IMR-90 (cell line): ENCODE results near the gene BRPF3.
"Not testable (repeated sequence)": the region's sequence is repeated elsewhere in the genome, so short reads cannot be mapped to it uniquely, and the experiment has no call there.

Experiments used
- CHD1 ChIP-seq: IDR thresholded peaks from 2 replicates; pipeline ENCODE4 v1.6.1; 2012; ENCODE audit warnings: low read depth, low read length, improper control_type of control experiment
- POLR2A ChIP-seq: IDR thresholded peaks from 2 replicates; pipeline ENCODE4 v1.6.1; 2012; ENCODE audit warnings: mild to moderate bottlenecking, low read depth, low read length
- TF ChIP-seq, protein P1 (sequence below): conservative IDR thresholded peaks from 2 replicates; pipeline ENCODE4 v1.5.1; 2012; ENCODE audit warnings: mild to moderate bottlenecking, low read depth, low read length, improper control_type of control experiment
- TF ChIP-seq, protein P2 (sequence below): fragments of 150-350 bp; IDR thresholded peaks from 2 replicates; pipeline ENCODE4 v1.6.1; 2017; ENCODE audit warnings: mild to moderate bottlenecking, antibody characterized with exemption, low read length, low read depth

DNA sequence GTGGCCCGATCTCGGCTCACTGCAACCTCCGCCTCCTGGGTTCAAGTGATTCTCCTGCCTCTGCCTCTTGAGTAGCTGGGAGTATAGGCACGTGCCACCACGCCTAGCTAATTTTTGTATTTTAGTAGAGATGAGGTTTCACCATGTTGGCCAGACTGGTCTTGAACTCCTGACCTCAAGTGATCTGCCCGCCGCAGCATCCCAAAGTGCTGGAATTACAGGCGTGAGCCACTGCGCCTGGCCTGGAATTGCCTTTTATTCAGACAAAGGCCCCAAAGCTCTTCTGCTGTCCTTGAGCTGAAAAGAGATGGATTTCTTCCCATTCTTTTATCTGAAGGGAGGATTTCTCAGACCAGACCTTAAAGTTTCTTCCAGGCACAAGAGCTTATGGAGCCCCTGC, 22.0 kb downstream of the BRPF3 start:
- TF ChIP-seq, protein P1, sequence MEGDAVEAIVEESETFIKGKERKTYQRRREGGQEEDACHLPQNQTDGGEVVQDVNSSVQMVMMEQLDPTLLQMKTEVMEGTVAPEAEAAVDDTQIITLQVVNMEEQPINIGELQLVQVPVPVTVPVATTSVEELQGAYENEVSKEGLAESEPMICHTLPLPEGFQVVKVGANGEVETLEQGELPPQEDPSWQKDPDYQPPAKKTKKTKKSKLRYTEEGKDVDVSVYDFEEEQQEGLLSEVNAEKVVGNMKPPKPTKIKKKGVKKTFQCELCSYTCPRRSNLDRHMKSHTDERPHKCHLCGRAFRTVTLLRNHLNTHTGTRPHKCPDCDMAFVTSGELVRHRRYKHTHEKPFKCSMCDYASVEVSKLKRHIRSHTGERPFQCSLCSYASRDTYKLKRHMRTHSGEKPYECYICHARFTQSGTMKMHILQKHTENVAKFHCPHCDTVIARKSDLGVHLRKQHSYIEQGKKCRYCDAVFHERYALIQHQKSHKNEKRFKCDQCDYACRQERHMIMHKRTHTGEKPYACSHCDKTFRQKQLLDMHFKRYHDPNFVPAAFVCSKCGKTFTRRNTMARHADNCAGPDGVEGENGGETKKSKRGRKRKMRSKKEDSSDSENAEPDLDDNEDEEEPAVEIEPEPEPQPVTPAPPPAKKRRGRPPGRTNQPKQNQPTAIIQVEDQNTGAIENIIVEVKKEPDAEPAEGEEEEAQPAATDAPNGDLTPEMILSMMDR = not testable (repeated sequence)
- not testable (repeated sequence) for TF ChIP-seq POLR2A, CHD1
- TF ChIP-seq, protein P2, sequence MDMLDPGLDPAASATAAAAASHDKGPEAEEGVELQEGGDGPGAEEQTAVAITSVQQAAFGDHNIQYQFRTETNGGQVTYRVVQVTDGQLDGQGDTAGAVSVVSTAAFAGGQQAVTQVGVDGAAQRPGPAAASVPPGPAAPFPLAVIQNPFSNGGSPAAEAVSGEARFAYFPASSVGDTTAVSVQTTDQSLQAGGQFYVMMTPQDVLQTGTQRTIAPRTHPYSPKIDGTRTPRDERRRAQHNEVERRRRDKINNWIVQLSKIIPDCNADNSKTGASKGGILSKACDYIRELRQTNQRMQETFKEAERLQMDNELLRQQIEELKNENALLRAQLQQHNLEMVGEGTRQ = not testable (repeated sequence)
